Upper lobe of right lung (tissue), 1 donor: ENCODE results near the gene OR51T1. TPM values are rescaled to one million over a fixed set of nuclear protein-coding genes. Genes with fewer than 3 reads are reported as not detected.

Experiments
- ATAC-seq: fragments of 200-7000 bp; cut with Tn5 transposase; one replicate; pipeline ENCODE4 v1.9.1; 2020; ENCODE audit warnings: mild to moderate bottlenecking, moderate library complexity
- DNase-seq: peaks from one replicate; pipeline ENCODE4 v3.0.0-alpha.2; 2020
- H3K27ac ChIP-seq: fragments of 200-600 bp; one replicate; pipeline ENCODE4 v1.8.0; 2022
- H3K27me3 ChIP-seq: fragments of 200-600 bp; one replicate; pipeline ENCODE4 v1.8.0; 2022; ENCODE audit warnings: mild to moderate bottlenecking
- H3K36me3 ChIP-seq: fragments of 200-600 bp; one replicate; pipeline ENCODE4 v1.8.0; 2022
- H3K4me1 ChIP-seq: fragments of 200-600 bp; one replicate; pipeline ENCODE4 v1.8.0; 2022
- H3K4me3 ChIP-seq: fragments of 200-600 bp; one replicate; pipeline ENCODE4 v1.8.0; 2022; ENCODE audit warnings: mild to moderate bottlenecking
- H3K9me3 ChIP-seq: fragments of 200-600 bp; one replicate; pipeline ENCODE4 v1.8.0; 2022
- CTCF ChIP-seq: fragments of 200-600 bp; IDR thresholded peaks from one replicate; pipeline ENCODE4 v1.8.0; 2022; ENCODE audit warnings: antibody characterized with exemption
- intact Hi-C: fragments of 100-400 bp; cut with DNase I; formaldehyde crosslinking; loops from one replicate; pipeline ENCODE4 v1.11.0; 2022
- total RNA-seq: library from RNA; stranded (reverse); fragmentation: NEBNext Ultra II Directional; extraction: Animal tissue kit (Norgen Biotek cat#: 25700); gene quantifications from one replicate; pipeline ENCODE4 v1.2.1, GENCODE V29; 2021
- donor health status: DM: no; HTN: yes; CAD: no; lungs with severe emphysema.

The OR51T1 gene
- total RNA-seq, 1 donor from 2014 or later: not detected

DNA sequence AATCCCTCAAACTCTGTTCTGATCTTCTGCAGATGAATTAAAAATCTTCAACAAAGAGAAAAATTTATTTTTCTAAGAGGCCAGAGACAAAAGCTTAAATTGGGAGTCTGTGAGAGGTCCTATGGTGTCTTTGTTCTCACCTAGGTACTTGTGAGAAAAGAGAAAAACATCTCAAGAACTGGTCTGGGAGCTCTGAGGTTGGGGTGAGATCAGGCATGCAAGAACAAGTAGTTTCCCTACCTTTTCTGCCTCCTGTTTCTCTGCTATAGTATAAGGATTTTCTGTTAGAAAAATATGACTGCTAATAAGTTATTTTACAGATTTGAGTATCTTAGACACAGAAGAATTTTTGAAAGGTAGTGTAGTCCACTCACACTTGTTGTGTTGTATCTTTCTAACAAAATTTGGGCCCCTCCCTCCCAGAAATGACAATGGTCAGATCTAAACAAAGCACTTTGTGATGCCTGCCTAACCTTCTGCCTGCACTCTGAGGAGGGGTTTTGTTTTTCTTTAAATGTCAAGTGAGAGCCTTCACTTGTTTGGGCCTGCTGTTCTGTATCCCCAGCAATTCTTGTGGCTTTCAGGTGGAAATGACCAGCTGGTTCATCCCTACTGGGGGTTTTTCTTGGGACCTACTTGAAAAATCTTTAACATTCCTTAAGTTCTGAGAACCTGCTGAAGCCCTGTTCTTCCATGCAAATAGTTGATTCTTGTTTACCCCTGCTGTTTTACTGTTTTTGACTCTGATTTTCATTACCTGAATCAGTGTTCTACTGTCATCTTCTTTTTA is 19.1 kb upstream of the OR51T1 start:
- no peaks in the 10 kb centered on the region for H3K9me3 ChIP-seq
- intact Hi-C loops: no loop called here
- no peak overlapping the region for H3K27ac ChIP-seq
- H3K27me3 ChIP-seq: no peaks in the 10 kb centered on the region
- no peak for TF ChIP-seq CTCF
- no peak for ATAC-seq
- DNase-seq: no peak
- no peaks in the 10 kb centered on the region for H3K4me1 ChIP-seq
- H3K36me3 ChIP-seq: no peaks in the 10 kb centered on the region
- H3K4me3 ChIP-seq: no peak overlapping the region

- TF ChIP-seq CTCF: no peak
- DNase-seq: no peak
- Histone ChIP-seq H3K9me3 (no peaks in the 10 kb centered on the region), H3K27ac (no peak overlapping the region), H3K4me1 (no peaks in the 10 kb centered on the region), H3K36me3 (no peaks in the 10 kb centered on the region), H3K27me3 (no peaks in the 10 kb centered on the region), H3K4me3 (no peak overlapping the region)
- intact Hi-C loops: no loop called here
- no peak for ATAC-seq
Observed at GRCh38 chr11:4863876-4864275, 17.8 kb upstream of the OR51T1 start.

DNA sequence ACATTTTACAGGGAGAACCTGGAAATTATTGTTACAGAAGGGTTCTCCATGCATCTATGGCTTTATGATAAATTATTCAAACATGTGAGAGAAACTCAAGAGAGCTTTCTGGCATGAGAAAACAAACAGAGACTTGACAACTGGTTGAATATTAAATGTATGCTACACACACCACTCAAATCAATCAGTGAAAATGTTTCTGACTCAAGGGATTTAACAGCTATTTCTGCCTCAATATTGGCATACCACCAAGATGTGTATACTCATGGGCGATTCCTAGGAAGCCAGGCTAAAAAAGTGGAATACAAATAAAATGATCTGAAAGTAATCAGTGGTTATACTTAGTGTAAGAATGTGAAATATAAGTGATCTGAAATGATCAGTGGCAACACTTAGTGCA is 15.8 kb upstream of the OR51T1 start:
- intact Hi-C loops: no loop called here
- H3K4me3 ChIP-seq: no peak overlapping the region
- DNase-seq: no peak
- H3K36me3 ChIP-seq: no peaks in the 10 kb centered on the region
- no peak for ATAC-seq
- TF ChIP-seq CTCF: no peak
- H3K27me3 ChIP-seq: no peaks in the 10 kb centered on the region
- no peak overlapping the region for H3K27ac ChIP-seq
- no peaks in the 10 kb centered on the region for H3K9me3 ChIP-seq
- H3K4me1 ChIP-seq: no peaks in the 10 kb centered on the region

GRCh38 chr11:4881188-4881587 is 512 bp upstream of the OR51T1 start:
- no peaks in the 10 kb centered on the region for H3K9me3 ChIP-seq
- TF ChIP-seq CTCF: no peak
- H3K27ac ChIP-seq: no peak overlapping the region
- H3K36me3 ChIP-seq: no peaks in the 10 kb centered on the region
- ATAC-seq (no peak), DNase-seq (no peak)
- H3K4me1 ChIP-seq: no peaks in the 10 kb centered on the region
- intact Hi-C loops: no loop called here
- H3K4me3 ChIP-seq: no peak overlapping the region
- H3K27me3 ChIP-seq: no peaks in the 10 kb centered on the region

- ATAC-seq (no peak), DNase-seq (no peak)
- Histone ChIP-seq H3K27ac (no peak overlapping the region), H3K27me3 (no peaks in the 10 kb centered on the region), H3K9me3 (no peaks in the 10 kb centered on the region), H3K4me1 (no peaks in the 10 kb centered on the region), H3K36me3 (no peaks in the 10 kb centered on the region), H3K4me3 (no peak overlapping the region)
- TF ChIP-seq CTCF: no peak
- intact Hi-C loops: no loop called here
Observed at GRCh38 chr11:4882543-4882942, 843 bp downstream of the OR51T1 start.

DNA sequence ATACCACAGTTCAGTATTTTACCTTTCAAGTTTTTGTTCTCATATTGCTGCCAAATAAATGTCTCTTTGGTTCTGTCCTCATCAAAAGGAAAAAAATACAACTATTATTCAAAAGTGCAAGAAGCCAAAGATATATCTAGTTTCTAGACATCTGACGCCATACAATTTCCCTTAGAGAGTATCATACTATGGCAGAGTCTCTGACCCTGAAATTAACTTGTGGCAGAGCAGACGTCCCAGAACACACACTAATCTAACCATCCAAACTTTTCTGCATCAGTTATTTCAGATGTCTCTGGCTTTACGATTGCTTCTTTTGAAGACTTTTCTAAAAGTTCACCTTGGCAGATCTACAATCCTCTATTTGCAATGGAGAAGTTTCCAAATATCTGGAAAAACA is 2.7 kb downstream of the OR51T1 start:
- Histone ChIP-seq H3K27me3 (no peaks in the 10 kb centered on the region), H3K4me3 (no peak overlapping the region), H3K27ac (no peak overlapping the region), H3K9me3 (no peaks in the 10 kb centered on the region), H3K4me1 (no peaks in the 10 kb centered on the region), H3K36me3 (no peaks in the 10 kb centered on the region)
- intact Hi-C loops: no loop called here
- ATAC-seq: no peak
- DNase-seq: no peak
- TF ChIP-seq CTCF: no peak
